Ovary (tissue), 3 donors: Measurements from ENCODE around the gene SLC19A1.

Experiments used
- POLR2A ChIP-seq: fragments of 450-650 bp; IDR thresholded peaks from one replicate; pipeline ENCODE4 v1.6.1; 2017; ENCODE audit warnings: antibody characterized with exemption, mild to moderate bottlenecking, moderate library complexity
- TF ChIP-seq, protein P1 (sequence below), 3 donors: fragments of 450-650 bp in 2 of 3; fragments of 200-600 bp in 1 of 3; IDR thresholded peaks; one replicate each; pipeline versions ENCODE4 v1.5.1 to v1.8.0; 2016 to 2022; ENCODE audit warnings: antibody characterized with exemption in 3 of 3, mild to moderate bottlenecking in 1 of 3
- donor health status: DM: no; HTN: no; CAD: no.

DNA sequence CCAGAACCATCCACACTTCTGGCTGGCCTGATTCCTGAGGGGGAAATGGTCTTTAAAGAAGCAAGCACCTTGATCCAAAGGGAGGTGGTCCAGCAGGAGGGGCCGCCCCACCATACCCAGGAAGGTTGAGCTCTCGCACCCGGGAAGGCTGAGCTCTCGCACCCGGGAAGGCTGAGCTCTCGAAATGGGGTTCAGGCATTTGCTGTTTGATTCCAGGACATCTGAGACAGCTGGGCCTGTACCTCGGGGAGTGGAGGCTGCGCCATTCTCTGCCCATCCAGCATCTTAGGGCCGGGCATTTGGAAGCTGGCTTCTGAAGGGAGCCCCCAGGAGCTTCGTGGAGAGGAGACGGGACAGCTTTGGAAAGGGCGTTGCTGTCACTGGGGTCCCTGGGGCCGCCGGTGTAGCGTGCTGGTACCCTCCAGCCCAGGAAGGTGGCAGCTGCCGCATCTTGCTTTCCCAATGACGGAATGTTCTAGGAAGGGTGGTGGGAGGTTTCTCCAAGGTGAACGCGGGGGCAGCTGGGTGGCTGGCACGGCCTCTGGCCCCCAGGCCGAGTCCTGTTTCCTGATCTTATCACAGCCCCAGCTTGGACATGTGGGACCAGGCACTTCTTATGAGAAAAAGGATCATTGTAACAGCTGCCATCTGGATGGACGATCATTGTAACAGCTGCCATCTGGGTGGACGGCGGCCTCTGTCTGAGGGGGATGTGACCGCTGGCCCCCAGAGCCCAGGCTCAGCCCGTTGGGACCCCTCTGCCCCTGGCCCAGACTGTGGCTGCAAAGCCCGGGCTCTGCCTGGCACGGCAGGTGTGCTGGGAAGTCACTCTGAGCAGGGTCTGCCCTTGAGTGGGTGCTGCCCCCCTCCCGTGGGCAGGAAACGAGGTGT is 75.7 kb downstream of the SLC19A1 start:
- no peak for TF ChIP-seq POLR2A
- TF ChIP-seq, protein P1, sequence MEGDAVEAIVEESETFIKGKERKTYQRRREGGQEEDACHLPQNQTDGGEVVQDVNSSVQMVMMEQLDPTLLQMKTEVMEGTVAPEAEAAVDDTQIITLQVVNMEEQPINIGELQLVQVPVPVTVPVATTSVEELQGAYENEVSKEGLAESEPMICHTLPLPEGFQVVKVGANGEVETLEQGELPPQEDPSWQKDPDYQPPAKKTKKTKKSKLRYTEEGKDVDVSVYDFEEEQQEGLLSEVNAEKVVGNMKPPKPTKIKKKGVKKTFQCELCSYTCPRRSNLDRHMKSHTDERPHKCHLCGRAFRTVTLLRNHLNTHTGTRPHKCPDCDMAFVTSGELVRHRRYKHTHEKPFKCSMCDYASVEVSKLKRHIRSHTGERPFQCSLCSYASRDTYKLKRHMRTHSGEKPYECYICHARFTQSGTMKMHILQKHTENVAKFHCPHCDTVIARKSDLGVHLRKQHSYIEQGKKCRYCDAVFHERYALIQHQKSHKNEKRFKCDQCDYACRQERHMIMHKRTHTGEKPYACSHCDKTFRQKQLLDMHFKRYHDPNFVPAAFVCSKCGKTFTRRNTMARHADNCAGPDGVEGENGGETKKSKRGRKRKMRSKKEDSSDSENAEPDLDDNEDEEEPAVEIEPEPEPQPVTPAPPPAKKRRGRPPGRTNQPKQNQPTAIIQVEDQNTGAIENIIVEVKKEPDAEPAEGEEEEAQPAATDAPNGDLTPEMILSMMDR (IDR thresholded peaks at IDR 0.05): no peak
